ENCODE measurements around the gene GALC.
"Not testable (repeated sequence)": the region's sequence is repeated elsewhere in the genome, so short reads cannot be mapped to it uniquely, and the experiment has no call there.

Gene GALC

GRCh38 chr14:87992718-87993628 lies at the start of gene GALC:
Gene GALC, minus strand, starts transcription at chr14:87993182. Its CDS starts 18 bp downstream, at chr14:87993164.
- peak; percentile 94 for DNase-seq

GRCh38 chr14:88040146-88040545 lies 47.2 kb upstream of the GALC start:
- no peak for DNase-seq

- no peak for DNase-seq
Observed at GRCh38 chr14:88039197-88039596, 46.2 kb upstream of the GALC start.

- DNase-seq: no peak
Observed at GRCh38 chr14:88037325-88037724, 44.3 kb upstream of the GALC start.

- DNase-seq: no peak
Observed at GRCh38 chr14:88036422-88036821, 43.4 kb upstream of the GALC start.

GRCh38 chr14:88034076-88034475 lies 41.1 kb upstream of the GALC start:
- DNase-seq: no peak

- DNase-seq: no peak
Observed at GRCh38 chr14:88032373-88032772, 39.4 kb upstream of the GALC start.

- no peak for DNase-seq
Observed at GRCh38 chr14:88030892-88031291, 37.9 kb upstream of the GALC start.

GRCh38 chr14:88030079-88030478 lies 37.1 kb upstream of the GALC start:
- no peak for DNase-seq

GRCh38 chr14:88029500-88029899 lies 36.5 kb upstream of the GALC start:
- no peak for DNase-seq

- DNase-seq: no peak
Observed at GRCh38 chr14:88026890-88027289, 33.9 kb upstream of the GALC start.

- DNase-seq: no peak
Observed at GRCh38 chr14:88025313-88025712, 32.3 kb upstream of the GALC start.

- DNase-seq: not testable (repeated sequence)
Observed at GRCh38 chr14:88024252-88025086, 31.5 kb upstream of the GALC start.

GRCh38 chr14:88023658-88024187 lies 30.7 kb upstream of the GALC start:
- no peak for DNase-seq

- DNase-seq: no peak
Observed at GRCh38 chr14:88017535-88017934, 24.6 kb upstream of the GALC start.

GRCh38 chr14:88016768-88017167 lies 23.8 kb upstream of the GALC start:
- DNase-seq: no peak

- peak; percentile 15 for DNase-seq
Observed at GRCh38 chr14:88013750-88014349, 20.9 kb upstream of the GALC start.

GRCh38 chr14:88012495-88012894 lies 19.5 kb upstream of the GALC start:
- no peak for DNase-seq

GRCh38 chr14:88010331-88010730 lies 17.3 kb upstream of the GALC start:
- no peak for DNase-seq

GRCh38 chr14:88009486-88009885 lies 16.5 kb upstream of the GALC start:
- no peak for DNase-seq

GRCh38 chr14:88008039-88008742 lies 15.2 kb upstream of the GALC start:
- DNase-seq: no peak

- no peak for DNase-seq
Observed at GRCh38 chr14:88007608-88008007, 14.6 kb upstream of the GALC start.
